SU-DHL-6 (cell line): ENCODE data around the gene DICER1.

ENCODE experiments used
- CTCF ChIP-seq: fragments of 200-600 bp; sonication (generic); IDR thresholded peaks from one replicate; pipeline ENCODE4 v1.5.1; 2017; ENCODE audit warnings: antibody characterized with exemption, mild to moderate bottlenecking, low read length, moderate library complexity; ENCODE audit not compliant: insufficient read depth, poor library complexity, severe bottlenecking
- EZH2phosphoT487 ChIP-seq: fragments of 200-600 bp; sonication (generic), shearing (Covaris generic); conservative IDR thresholded peaks from 2 replicates; pipeline ENCODE4 v1.6.1; 2018; ENCODE audit warnings: mild to moderate bottlenecking, antibody characterized with exemption, low read length, moderate library complexity, mixed read lengths

GRCh38 chr14:95065411-95065810, 91.9 kb downstream of the DICER1 start:
- TF ChIP-seq EZH2phosphoT487 (no peak), CTCF (no peak)
